Endothelial cell of coronary artery (primary cell): Measurements from ENCODE around the gene DHX57. TPM values are rescaled to one million over a fixed set of nuclear protein-coding genes. Genes with fewer than 3 reads are reported as not detected.

Source experiments
- total RNA-seq: library from RNA; depleted of rRNA; stranded (reverse); fragments of >200 nt; gene quantifications from 2 replicates; pipeline ENCODE4 v1.2.3, GENCODE V29; 2014

Gene DHX57, protein sequence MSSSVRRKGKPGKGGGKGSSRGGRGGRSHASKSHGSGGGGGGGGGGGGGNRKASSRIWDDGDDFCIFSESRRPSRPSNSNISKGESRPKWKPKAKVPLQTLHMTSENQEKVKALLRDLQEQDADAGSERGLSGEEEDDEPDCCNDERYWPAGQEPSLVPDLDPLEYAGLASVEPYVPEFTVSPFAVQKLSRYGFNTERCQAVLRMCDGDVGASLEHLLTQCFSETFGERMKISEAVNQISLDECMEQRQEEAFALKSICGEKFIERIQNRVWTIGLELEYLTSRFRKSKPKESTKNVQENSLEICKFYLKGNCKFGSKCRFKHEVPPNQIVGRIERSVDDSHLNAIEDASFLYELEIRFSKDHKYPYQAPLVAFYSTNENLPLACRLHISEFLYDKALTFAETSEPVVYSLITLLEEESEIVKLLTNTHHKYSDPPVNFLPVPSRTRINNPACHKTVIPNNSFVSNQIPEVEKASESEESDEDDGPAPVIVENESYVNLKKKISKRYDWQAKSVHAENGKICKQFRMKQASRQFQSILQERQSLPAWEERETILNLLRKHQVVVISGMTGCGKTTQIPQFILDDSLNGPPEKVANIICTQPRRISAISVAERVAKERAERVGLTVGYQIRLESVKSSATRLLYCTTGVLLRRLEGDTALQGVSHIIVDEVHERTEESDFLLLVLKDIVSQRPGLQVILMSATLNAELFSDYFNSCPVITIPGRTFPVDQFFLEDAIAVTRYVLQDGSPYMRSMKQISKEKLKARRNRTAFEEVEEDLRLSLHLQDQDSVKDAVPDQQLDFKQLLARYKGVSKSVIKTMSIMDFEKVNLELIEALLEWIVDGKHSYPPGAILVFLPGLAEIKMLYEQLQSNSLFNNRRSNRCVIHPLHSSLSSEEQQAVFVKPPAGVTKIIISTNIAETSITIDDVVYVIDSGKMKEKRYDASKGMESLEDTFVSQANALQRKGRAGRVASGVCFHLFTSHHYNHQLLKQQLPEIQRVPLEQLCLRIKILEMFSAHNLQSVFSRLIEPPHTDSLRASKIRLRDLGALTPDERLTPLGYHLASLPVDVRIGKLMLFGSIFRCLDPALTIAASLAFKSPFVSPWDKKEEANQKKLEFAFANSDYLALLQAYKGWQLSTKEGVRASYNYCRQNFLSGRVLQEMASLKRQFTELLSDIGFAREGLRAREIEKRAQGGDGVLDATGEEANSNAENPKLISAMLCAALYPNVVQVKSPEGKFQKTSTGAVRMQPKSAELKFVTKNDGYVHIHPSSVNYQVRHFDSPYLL (N-terminal part only)
- 23.4 and 24.1 TPM in 2 replicates for total RNA-seq

DNA sequence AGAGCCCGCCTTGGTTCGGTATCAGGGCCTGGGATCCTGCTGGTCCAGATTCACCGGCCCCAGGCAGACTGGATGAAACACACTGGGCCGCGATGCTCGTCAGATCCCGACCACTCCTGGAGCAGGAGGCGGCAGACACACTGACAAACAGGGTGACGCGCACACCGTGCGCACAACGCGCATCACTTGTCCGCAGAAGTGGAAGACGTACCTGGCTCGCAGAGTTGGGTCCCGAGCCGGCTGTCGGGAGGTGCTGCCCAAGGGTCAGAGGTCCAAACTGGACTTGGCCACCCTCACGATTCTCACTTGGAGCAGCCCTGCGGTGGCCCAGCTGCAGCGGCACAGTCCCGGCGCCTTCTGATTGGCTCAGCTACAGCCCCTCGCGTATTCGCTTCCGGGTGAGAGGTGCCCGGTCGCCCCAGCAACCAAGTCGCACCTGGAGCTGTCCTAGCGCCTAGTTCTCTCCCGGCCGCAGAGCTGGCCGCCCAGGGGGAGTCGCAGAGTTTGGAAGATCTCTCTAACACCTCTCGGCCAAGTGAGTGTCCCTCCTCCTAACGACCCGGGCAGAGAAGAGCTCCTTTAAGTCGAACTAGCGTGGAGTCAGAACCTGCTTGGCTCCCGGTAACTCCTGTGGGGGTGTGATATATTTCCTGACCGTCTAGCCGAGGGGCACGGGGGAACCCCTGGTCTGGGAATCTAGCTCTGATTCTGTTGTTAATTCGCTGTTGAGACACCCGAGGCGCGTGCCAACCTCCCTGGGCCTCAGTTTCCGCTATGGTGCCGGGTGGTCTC lies at the start of gene DHX57, which contains the start of gene MORN2:
DHX57 (minus strand) TSS at position 359 of the 792 bp plus-strand sequence. CDS start 7,529 bp downstream, outside the sequence.
MORN2 (plus strand) TSS at position 401 of the 792 bp plus-strand sequence.

DNA sequence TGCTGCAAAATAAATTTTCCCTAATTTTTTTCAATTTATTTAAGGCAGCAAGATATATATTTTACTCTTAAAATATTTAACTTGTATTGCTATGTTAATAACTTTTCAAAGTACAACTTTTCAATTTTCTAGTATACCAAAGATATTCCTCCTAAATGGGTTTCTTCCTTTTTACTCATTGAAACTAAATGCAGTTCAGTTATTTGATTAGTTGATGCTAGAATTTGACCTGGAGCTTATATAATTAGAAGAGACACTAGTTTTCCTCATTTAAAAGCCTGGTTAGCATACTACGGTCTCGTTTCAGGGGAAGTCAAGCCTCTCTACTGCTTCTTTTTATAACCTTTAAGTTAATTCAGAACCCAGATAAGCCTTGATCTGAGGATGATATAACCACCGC lies 13.8 kb upstream of the DHX57 start, which contains the start of gene ARHGEF33:
ARHGEF33 (plus strand) TSS at position 301 of the 400 bp plus-strand sequence. CDS start 29,573 bp downstream, outside the sequence.

DNA sequence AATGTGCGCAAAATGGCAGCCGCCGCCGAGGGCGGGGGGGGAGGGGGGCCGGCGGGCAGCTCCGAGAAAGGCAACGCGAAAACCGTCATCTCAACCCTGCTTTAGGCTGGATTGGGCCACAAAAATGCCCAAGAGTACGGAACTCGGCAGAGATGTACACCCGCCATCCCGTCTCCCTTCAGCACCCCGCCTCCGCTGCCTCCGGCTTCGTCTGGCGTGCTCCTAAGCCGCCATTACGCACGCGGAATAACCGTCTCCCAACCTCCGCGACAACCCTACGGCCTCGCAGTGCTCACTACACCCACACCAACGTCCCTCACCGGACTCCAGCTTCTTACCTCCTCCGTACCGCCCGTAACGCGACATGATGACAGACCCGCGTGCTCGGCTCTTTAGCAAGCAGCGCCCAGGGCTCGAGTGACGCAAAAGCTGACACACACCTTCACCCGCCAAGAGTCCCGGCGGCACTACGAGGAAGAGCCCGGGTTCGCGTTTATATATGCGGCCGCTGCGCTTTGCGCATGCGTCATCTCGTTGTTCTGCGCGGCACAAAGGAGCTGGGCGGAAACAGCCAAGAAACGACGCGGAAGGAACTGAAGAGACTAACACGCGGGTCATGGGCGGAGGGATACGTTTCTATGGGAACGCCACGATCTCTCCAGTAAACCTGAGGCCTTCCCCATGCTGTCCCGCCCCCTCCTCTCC lies 124.7 kb downstream of the DHX57 start, which contains the start of gene SRSF7:
SRSF7 (minus strand) TSS at position 471 of the 705 bp plus-strand sequence; CDS start at position 366, 105 bp downstream.

Other genes starting within 250 kb of the DHX57 start
- gene GALM, start 209.8 kb downstream of the DHX57 start, total RNA-seq, result 5.6 and 10.1 TPM in 2 replicates
- 195 and 234 TPM in 2 replicates for gene SRSF7, start 124.6 kb downstream of the DHX57 start, total RNA-seq
- gene GEMIN6, start 97.7 kb downstream of the DHX57 start, total RNA-seq, result 12.1 and 15.3 TPM in 2 replicates
- 14.2 and 16.8 TPM in 2 replicates for gene MORN2, start within 50 bp of the DHX57 start, total RNA-seq
- 0.09 and 0.38 TPM in 2 replicates for gene ARHGEF33, start 13.9 kb upstream of the DHX57 start, total RNA-seq
- gene SOS1, start 245.1 kb upstream of the DHX57 start, total RNA-seq, result 10.3 and 16.6 TPM in 2 replicates